Inflammatory macrophage treated with lipopolysaccharide for 4 hours (primary cell): Measurements from ENCODE around the gene PUSL1.

Experiments
- DNase-seq: peaks from one replicate; pipeline ENCODE4 v3.0.0-alpha.2; 2020

Gene PUSL1

DNA sequence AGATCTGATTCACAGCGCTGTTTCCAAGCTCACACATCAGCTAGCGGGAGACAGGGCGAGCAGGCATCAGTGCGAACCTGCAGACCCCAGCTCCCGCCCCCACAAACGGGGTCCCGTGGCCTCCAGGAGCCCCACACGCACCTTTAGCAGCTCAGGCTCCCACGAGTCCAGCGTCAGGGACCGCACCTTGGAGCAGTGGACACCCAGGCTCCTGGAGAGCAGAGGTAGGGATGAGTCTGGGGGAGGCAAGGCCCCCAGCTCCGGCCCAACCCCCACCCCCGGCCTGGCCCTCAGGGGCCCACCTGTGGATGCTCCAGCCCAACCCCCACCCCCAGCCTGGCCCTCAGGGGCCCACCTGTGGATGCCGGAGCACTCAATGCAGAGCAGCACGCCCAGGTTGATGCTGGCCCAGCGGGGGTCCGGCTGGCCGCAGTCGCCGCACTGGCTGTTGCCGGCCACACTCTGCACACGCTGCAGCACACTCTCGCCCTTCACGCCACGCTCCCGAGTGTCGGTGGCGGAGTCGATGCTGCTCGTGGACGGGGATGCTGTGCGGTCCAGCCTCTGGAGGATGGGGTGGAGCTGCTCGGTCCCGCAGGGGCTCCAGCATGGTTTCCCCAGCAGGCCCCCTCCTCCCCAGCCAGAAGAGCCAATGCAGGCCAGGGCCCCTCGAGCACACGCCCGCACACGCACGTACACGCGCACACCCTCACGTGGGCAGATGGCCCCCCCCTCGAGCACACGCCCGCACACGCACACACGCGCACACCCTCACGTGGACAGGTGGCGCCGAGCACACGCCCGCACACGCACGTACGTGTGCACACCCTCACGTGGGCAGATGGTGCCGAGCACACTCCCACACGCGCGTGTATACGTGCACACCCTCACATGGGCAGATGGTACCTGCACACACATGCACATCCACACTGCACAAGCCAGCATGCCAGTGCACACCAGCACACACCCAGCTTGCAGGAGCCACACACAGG, 12.0 kb upstream of the PUSL1 start:
- no peak for DNase-seq

GRCh38 chr1:1297802-1298424, 10.5 kb upstream of the PUSL1 start:
- DNase-seq = no peak

- DNase-seq = no peak
These were observed 9.3 kb upstream of the PUSL1 start for GRCh38 chr1:1298861-1299685.

GRCh38 chr1:1299686-1300351, 8.6 kb upstream of the PUSL1 start:
- DNase-seq = no peak

DNA sequence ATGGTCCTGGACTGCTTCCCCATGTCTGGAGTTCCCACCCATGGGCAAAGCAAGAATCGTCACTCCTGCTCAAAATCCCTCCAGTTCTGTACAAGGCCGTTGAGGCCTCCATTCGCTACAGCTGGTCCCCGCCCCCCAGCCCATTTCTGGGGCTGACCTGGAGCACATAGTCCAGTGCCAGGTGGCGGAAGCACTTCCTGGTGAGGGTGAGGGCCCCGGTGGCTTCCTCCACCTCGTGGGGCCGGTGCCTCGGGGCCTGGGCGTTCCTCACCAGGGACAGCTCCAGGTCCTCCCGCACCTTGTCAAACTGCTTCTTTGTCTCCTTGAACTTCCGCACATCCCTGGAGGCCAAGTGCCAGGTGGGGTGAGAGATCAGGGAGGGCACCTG, 8.1 kb upstream of the PUSL1 start:
- no peak for DNase-seq

- no peak for DNase-seq
These were observed 6.4 kb upstream of the PUSL1 start for GRCh38 chr1:1302006-1302430.

GRCh38 chr1:1302951-1303509, 5.4 kb upstream of the PUSL1 start:
- no peak for DNase-seq

DNA sequence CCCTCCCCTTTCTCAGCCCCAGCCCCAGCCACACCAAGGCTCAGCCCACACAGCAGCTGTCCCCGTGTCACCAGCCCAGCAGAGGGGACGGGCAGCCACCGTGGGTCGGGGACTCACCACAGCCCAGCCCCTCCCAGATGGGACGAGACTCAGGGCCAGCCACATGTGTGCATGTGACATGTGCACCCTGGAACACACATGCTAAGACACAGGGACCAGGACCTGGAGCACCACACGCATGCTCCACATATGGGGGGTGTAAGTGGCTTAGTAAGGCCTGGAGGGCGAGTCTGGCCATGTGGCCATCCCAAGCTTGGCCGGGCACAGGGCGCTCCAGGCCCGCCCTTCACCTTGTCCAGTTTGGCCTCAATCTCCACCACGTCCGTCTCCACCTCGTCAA, 4.7 kb upstream of the PUSL1 start:
- no peak for DNase-seq

DNA sequence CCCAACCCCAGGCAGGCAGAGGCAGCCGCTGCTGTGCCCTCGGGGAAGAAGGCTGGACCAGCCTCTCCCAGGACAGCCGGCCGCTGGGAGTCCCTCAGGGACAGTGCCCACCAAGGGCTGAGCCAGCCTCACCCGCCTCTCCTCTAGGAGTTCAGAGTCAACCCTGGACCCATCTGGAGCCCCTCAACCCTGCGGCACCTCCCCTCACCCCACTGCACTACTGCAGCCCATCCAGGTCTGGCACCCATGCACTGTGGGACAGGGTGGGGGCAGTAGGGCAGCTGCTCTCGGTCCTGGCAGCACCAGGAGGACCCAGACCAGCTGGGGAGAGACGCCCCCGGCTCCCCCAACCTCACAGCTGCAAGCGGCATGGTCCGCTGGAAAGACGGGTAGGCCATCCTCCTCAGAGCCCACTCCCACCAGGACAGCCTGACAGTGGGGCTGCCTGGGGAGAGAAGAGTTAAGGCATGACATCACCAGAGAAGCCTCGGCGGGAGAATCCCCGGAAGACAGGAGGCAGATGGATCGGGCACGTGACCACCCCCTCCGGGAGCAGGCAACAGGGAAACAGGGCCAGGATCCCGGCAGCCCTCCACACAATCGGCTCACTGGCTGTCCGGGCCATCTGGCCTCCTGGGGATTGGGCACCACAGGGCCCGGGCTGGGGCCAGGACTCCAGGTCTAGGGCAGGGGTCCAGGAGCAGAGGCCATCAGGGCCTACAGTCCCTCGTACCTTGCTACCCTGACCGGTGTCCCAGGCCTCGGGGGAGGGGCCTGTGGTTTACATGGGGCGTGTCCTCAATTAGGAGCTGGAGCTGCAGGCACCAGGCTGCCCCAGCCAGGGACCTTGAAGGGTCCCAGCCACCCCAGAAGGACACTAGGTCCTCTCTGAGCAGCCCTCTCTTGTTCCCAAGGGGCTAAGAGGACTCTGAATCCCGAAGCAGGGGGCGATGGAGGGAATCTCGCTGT, 3.8 kb upstream of the PUSL1 start:
- DNase-seq = peak; percentile 40

GRCh38 chr1:1305300-1306069, 2.9 kb upstream of the PUSL1 start:
- DNase-seq = peak; percentile 53

GRCh38 chr1:1306070-1306660, 2.2 kb upstream of the PUSL1 start:
- DNase-seq = no peak

DNA sequence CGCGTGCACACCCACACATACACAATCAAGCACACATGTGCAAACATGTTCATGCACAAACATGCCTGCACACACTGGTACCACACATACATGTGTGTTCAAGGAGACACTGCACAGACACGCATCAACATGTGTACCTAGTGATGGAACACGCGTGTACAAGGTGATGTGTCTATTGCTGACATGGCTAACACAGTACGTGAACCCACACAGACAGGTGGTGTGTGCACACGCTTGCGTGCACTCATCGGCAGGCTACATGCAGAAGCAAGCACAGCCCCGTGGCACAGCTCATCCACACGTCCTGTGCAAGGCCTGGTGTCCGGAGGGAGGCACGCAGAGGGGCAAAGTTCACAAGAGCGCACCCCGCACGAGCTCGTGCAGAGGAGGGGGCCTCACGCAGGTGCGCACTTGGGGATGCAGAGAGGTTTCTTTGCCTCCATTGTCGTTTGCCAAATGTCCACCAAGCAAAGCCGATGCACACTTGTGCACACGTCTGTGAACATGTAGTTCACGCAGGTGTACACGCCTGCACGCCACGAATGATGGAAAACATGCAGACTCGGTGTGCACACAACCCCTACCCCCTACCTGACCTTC, 1.6 kb upstream of the PUSL1 start:
- DNase-seq = no peak

DNA sequence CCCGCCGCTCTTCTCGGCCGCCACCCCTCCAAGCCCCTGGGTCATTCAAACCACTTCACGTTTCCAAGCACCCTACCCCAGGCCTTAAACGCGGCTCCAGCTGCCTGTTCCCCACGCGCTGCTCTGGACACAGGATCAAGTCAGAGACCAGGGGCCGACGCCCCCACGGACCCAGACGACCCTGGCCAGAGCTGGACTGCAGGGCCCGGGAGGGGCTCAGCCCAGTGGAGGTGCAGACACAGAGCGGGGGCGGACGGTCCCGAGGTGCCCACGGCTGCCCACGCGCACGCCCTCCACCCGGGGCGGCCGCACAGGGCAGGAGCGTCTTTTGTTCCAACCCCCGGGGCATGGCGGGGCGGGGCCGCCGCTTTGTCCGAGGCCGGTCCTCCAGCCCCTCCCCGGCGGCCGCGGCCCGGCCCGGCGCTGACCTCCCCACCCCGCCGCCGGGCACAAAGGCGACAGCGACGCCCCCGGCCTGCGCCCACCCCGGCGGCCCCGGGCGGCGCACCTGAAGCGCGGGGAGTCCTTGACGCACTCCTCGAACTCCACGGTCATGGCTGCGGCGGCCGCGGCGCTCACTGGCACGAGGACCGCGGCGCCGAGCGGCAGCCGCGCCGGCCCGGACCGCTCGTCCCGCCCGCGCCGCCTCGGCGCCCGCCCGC, 1.0 kb upstream of the PUSL1 start:
- DNase-seq = no peak

GRCh38 chr1:1308756-1309250, 406 bp downstream of the PUSL1 start:
- no peak for DNase-seq

DNA sequence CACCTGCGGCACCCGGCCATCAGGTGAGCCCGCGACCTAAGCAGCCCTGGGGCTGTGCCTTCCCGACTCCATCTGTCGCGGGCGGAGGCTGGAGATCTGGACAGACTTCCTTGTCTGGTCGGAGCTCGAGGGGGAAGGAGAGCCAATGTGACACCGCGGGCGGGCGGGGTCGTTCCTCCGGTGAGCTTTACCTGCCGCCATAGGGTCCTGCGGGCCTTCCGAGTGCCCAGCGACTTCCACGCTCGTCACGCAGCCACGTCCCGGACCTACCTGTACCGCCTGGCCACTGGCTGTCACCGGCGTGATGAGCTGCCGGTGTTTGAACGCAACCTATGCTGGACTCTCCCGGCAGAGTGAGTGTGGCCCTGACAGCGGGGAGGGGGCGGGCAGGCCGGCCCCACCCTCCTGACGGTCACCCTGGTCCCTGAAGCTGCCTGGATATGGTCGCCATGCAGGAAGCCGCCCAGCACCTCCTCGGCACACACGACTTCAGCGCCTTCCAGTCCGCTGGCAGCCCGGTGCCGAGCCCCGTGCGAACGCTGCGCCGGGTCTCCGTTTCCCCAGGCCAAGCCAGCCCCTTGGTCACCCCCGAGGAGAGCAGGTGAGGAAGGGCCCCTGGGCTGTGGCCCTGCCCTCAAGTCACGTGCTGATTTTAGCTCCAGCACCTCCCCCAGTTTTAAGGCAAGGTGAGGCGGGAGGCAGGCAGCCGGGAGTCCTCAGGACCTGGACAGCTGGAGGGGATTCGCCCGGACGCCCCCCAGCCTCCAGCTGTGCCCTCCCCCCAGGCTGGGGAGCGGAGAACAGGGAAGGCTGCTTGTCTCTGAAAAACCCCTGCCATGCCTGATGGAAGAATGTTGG, 1.1 kb downstream of the PUSL1 start:
- DNase-seq = no peak

DNA sequence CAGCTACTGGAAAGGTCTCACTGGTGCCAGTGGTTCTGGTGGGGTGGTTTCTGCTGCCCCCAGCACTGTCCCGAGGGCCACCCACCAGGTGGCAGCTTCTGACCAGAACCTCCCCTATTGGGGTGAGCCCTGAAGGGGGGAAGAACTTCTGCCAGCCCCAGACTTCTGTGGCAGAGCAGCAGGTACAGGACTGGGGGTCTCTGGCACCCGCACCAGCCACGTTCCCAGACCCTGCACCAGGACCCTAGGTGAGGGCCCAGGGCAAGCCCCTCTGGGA, 1.6 kb downstream of the PUSL1 start:
- DNase-seq = no peak

DNA sequence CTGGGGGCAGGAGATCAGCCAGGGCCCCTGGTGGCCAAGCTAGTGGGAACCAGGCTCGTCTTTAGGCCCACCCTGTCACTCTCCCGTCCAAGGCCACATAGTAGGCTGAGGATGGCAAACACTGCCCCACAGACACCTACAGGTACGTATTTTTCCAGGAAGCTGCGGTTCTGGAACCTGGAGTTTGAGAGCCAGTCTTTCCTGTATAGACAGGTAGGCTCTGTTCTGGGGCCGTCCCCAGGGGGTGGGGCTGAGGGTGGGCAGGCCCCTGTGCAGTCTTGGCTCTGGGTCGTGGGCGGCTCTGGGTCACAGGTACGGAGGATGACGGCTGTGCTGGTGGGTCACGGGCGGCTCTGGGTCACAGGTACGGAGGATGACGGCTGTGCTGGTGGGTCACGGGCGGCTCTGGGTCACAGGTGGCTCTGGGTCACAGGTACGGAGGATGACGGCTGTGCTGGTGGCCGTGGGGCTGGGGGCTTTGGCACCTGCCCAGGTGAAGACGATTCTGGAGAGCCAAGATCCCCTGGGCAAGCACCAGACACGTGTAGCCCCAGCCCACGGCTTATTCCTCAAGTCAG, 2.2 kb downstream of the PUSL1 start:
- no peak for DNase-seq
